ENCODE measurements around the gene SMPD3.

DNA sequence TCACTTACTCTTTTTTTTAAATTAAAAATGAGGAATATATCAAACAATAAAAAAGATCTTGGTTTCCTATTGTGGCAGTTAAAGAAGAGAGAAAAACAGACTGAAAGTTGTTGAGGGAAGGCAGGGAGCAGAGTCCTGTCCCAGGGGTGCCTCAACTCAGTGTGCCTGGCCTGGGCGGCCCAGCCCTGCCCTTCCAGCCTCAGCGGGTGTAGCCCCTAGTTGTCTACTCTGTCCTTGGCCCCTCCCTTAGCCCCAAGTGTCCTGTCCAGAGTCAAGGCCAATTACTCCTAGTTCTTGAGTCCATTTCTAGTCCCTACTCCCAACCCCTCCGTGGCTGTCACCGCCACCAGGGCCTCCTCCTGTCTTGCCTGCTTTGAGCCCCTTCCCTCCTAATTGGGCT is 52.5 kb downstream of the SMPD3 start:
- TF ChIP-seq POLR2AphosphoS5 (IDR thresholded peaks at IDR 0.05; ENCODE audit: low read depth, low read length) = no peak
- TF ChIP-seq CTCF (IDR thresholded peaks at IDR 0.05) = no peak
